GM19240 (cell line): ENCODE measurements around the gene NTSR1.
A peak's percentile ranks its signal among the peaks of the same experiment; 100 is the strongest.

Experiments used
- DNase-seq: peaks from one replicate; pipeline ENCODE4 v3.0.0; 2011; ENCODE audit warnings: low spot score; ENCODE audit not compliant: insufficient read length

Gene NTSR1

GRCh38 chr20:62739581-62740285, 31.1 kb downstream of the NTSR1 start:
- no peak for DNase-seq

DNA sequence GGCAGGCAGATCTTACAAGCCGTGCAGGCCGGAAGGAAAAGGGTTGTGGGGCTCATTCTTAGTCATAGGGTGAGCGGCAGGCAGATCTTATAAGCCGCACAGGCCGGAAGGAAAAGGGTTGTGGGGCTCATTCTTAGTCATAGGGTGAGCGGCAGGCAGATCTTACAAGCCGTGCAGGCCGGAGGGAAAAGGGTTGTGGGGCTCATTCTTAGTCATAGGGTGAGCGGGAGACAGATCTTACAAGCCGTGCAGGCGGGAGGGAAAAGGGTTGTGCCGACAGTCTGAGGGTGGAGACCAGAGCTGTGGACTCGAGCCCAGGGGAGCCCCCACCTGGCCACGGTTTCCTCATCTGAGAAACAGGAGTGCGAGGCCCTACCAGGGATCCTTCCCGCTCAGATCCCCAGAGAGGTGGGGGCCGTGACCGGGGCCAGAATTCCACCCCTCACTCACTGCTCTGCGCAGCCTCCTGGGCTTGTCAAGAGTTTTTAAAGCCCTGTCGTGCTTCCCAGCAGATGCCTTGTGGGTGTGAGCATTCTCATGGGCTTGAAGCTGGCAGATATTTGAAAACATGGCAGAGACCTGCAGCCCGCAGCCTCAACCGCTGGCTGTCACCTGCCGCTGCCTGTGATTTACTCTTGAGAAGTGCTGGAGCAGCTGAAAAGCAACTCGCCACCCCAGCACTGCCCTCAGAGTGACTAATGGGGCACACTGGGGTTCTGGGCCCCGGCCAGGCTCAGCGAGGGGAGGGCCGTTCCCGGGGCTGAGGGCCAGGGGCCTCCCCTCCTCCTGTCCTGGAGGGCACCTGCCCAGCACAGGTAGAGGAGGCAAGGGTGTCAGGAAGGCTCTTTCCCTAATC, 31.9 kb downstream of the NTSR1 start:
- peak; percentile 88 for DNase-seq

DNA sequence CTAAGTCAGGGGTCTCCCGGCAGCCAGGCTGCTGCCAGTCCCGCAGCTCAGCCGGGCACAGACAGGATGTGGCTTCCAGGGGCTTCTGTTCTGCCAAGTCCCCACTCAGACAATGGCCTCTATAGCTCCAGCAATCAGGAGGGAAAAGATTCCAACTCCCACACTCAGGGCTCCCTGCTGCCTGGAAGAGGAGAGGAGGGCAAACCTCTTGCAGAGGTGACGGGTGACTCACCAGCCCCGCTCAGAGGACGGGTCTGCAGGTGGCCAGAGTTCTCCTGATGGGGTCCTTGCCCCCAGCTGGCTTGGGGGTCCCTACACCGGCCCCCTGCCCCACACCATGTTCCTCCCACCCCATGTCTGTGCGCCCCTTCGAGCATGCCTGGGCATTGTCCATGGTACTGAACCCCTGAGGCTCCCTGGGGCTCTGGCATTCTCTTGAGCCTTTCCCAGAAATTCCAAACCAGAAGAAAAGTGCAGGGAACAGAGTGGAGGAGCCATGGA, 32.6 kb downstream of the NTSR1 start:
- no peak for DNase-seq

GRCh38 chr20:62741701-62742491, 33.3 kb downstream of the NTSR1 start:
- no peak for DNase-seq

GRCh38 chr20:62742550-62742949, 33.9 kb downstream of the NTSR1 start:
- DNase-seq, result no peak

DNA sequence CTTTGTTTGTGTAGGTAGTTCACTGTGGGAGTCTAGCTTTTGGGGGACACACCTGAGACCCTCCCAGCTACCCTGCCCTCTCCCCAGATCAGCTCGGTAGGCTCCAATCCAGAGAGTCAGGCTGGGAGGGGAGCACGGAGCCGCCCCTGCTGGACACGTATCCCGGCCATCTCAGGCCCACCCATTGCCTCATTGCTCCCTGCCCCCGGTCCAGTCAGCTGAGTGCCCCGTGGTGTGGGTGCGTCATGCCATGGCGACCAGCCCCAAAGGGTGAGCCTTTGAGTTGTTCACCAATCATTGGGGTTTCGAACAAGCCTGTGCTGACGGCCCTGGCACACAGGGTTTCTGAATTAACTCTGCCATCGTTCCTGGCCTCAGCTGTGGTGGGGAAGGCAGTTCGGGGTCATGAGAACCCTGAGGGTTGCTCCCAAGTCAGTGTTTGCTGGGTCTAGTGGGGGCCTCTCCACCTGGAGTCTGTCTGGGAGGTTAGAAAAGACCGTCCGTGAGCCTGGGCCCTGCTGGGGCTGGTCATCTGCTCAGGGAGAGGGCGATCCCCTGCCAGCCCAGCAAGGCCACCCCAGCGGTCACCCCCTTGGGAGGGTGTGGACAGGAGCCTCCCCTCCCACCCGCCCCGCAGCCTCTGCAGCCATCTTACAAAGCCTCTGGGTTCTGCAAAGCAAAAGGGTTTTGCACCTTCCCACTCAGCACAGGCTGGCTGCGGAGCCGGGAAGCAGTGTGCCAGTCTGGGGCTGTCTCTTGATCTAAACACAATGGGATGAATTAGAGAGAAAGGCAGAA, 34.5 kb downstream of the NTSR1 start:
- no peak for DNase-seq

DNA sequence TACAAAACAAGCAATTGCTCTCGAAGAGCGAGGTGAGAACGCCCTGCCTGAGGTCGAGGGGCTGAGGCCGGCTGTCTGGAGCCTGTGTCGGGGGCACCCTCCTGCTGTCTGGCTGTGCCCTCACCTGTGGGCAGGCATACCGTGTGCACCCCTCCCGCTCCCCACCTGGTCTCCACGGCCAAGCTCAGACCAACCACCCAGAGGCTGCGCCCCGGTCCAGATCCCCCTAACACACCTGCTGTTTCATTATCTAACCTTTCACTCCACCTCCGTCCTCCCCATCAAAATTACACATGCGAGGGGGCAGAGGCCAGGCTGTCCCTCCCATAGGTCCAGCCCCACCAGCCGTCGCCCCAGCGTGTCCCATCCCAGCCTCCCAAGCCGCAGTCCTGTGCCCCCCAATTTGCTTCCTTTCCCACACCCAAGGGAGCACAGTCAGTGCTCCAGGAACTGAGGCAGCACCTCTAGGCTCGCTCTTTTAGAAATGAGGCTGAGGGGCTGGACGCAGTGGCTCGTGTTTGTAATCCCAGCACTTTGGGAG, 35.2 kb downstream of the NTSR1 start:
- DNase-seq, result no peak

DNA sequence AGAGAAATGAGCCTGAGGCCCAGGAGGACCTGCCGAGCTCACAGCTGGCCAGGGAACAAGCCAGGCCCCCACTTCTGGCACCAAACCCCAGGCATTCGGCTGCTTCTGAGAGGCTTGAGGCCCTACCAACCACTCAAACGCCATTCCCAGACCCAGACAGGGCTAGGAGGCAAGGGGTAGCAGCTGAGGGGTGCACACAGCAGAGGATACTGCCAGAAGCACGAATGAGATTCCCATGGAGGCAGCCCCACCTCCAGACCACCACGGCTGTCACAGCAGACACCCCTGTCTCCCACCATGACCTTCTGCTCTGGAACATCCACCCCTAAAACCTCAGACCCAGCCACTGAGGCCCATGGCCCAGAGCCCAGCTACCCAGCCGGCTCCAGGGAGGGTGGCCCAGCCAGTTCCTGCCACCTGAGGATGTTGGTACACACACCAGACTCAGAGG, 36.1 kb downstream of the NTSR1 start:
- no peak for DNase-seq

DNA sequence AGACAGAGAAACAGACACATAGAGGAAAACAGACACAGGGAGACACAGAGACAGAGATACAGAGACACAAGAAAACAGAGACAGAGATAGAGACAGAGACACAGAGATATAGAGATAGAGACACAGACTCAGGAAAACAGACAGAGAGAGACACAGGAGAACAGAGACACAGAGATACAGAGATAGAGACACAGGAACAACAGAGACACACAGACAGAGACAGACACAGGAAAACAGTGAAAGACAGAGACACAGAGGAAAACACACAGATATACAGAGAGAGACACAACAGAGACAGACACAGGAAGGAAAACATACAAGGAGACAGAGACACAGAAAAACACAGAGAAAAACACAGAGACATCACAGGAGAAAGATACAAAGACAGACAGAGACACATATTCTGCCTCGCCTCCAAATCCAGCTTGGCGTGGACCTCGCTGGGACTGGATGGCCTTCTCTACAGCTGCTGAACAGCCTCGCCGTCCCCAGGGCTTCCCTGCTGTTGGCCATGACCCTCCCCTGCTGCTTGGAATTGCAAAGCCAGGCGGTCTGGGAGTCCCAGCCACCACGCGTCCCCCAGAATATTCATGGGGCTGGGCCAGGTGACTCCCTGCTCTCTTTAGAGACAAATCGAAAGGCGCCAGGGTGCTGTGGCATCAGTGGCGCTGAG, 36.8 kb downstream of the NTSR1 start:
- DNase-seq, result no peak

DNA sequence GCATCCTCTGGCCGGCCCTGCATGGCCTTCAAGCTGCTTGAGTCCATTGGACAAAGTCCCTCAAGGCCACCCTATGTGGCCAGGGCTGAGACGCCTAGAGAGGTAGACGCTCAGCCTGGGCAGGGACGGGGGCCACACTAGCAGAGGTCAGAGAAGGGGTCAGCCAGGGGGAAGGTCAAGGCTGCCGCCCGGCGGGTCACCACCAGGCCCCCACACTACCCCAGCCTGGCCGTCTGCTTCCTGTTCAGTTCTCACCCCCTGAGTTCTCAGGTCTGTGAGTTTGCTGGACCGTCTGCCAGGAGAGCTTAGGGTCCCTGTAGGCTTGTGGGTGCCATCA, 37.3 kb downstream of the NTSR1 start:
- DNase-seq, result no peak

DNA sequence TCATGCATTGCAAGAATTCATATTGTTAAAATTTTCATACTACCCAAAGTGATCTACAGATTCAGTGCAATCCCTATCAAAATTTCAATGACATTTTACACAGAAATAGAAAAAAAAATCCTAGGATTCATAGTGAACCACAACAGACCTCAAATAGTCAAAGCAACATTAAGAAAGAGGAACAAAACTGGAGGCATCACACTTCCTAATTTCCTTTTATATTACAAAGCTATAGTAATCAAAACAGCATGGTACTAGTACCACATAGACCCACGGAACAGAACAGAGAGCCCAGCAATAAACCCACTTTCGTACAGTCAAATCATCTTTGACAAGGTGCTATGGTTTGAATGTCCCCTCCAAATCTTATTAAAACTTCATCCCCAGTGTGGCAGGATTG, 39.7 kb downstream of the NTSR1 start:
- no peak for DNase-seq

DNA sequence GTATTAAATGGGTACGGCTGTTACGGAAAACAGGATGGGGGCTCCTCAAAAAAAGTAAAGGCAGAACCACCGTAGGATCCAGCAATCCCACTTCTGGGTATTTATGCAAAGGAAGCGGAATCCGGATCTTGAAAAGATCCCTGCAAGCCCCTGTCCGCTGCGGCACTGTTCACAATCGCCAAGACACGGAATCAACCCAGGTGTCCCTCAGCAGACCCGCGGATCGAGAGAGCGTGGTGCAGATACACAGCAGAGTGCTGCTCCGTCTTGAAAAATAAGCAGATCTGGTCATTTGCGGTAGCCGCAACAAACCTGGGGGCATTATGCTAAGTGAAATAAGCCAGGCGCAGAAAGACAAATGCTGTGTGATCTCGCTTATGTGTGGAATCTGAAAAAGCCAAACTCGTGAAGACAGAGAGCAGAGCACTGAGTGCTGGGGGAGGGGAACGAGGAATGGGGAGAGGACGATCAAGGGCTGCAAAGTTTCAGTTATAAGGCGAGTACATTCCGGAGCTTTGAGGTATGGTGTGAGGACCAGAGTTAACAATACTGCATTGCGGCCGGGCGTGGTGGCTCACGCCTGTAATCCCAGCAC, 41.3 kb downstream of the NTSR1 start:
- no peak for DNase-seq

GRCh38 chr20:62751551-62752150, 43.0 kb downstream of the NTSR1 start:
- DNase-seq, result no peak

GRCh38 chr20:62752181-62752670, 43.6 kb downstream of the NTSR1 start:
- DNase-seq, result no peak

DNA sequence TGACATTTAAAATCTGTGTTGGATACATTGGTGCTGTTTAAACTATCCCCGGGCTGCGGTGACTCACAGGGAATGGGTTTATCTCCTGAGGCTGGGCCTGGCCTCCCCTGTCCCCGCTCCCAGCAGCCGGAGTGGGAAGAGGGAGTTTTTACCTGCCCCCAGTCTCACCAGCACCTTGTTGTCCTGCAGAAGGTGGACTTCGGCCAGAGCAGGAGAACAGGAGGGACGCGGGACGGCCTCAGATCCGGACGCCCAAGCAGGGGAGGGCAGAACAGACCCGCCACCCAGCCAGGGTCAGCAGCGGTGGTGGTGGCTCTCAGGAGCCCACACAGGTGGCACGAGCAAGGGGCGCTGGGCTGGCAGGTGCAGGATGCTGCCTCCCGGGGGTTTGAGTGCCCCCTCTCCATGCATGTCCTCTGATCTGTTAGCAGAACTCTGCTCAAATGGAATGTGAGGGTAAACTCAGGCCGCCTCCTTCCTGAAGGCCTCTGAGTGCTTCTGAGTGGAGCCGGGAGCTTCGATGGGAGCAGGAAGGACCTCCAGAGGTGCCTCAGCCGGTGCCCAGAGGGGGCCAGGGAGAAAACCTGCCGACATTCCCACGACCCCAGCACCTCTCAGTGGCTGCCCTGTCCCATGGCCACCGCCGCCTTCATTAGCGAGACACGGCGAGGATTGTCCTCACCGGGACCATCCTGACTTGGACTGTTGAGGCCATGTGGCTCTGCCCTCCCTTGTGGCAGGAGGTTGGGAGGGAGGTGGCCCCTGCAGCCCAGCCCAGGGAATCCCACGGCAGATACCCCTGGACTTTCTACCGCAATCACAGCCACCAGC, 44.2 kb downstream of the NTSR1 start:
- no peak for DNase-seq

- DNase-seq, result no peak
These were observed 45.0 kb downstream of the NTSR1 start for GRCh38 chr20:62753626-62754025.

GRCh38 chr20:62754122-62754990, 45.7 kb downstream of the NTSR1 start:
- DNase-seq, result no peak
